Ovary (tissue), 9 donors: ENCODE results near the gene LYRM1. TPM values are rescaled to one million over a fixed set of nuclear protein-coding genes. Genes with fewer than 3 reads are reported as not detected.

Experiments
- DNase-seq, 5 donors: peaks; one replicate each; pipeline ENCODE4 v3.0.0-alpha.2; 2019 to 2020
- H3K27ac ChIP-seq, 2 donors: fragments of 200-600 bp; one replicate each; pipeline versions ENCODE4 v1.5.1 to v1.8.0; 2019 to 2022
- H3K27me3 ChIP-seq: fragments of 200-600 bp; one replicate; pipeline ENCODE4 v1.8.0; 2022
- H3K36me3 ChIP-seq: fragments of 200-600 bp; sonication (generic); one replicate; pipeline ENCODE4 v1.5.1; 2019
- H3K4me1 ChIP-seq: one replicate; pipeline ENCODE4 v1.8.1; 2013; ENCODE audit warnings: mild to moderate bottlenecking, moderate library complexity; ENCODE audit not compliant: insufficient read depth
- H3K4me3 ChIP-seq: fragments of 200-600 bp; sonication (generic); one replicate; pipeline ENCODE4 v1.5.1; 2017
- H3K9me3 ChIP-seq, 2 donors: fragments of 200-600 bp in 1 of 2; sonication (generic) in 1 of 2; one replicate each; pipeline versions ENCODE4 v1.5.1 to v1.8.1; 2013 to 2019; ENCODE audit warnings: mild to moderate bottlenecking in 1 of 2, moderate library complexity in 1 of 2
- CTCF ChIP-seq, 3 donors: fragments of 450-650 bp in 2 of 3; fragments of 200-600 bp in 1 of 3; IDR thresholded peaks; one replicate each; pipeline versions ENCODE4 v1.5.1 to v1.8.0; 2016 to 2022; ENCODE audit warnings: antibody characterized with exemption in 3 of 3, mild to moderate bottlenecking in 1 of 3
- EP300 ChIP-seq: sonication (generic); formaldehyde crosslinking; IDR thresholded peaks from one replicate; pipeline ENCODE4 v1.6.1; 2017; ENCODE audit warnings: antibody characterized with exemption
- POLR2A ChIP-seq: fragments of 450-650 bp; IDR thresholded peaks from one replicate; pipeline ENCODE4 v1.6.1; 2017; ENCODE audit warnings: antibody characterized with exemption, mild to moderate bottlenecking, moderate library complexity
- WGBS, 3 donors: extraction: QIAGEN DNeasy Blood & Tissue Kit in 1 of 3; methylation state at CpG; one replicate each; pipeline versions ENCODE4 v1.1.5 to v1.1.7; 2013 to 2017; 5-methylcytosine and 5-hydroxymethylcytosine counted together
- intact Hi-C, 4 donors: fragments of 100-400 bp; cut with DNase I; formaldehyde crosslinking; loops; one replicate each; pipeline versions ENCODE4 v1.11.0 to v1.15.1; 2022 to 2023
- polyA plus RNA-seq, 2 donors: library from polyadenylated mRNA; stranded (reverse); fragments of 200-250 nt in 1 of 2; fragments of 350-450 nt in 1 of 2; fragmentation: Illumina TruSeq in 1 of 2; extraction: RNeasy Lipid Tissue Mini Kit (QIAGEN cat#74804) in 1 of 2; gene quantifications; one replicate each; pipeline ENCODE4 v1.2.3, GENCODE V29; 2013 to 2014
- total RNA-seq, 7 donors: library from RNA; depleted of rRNA in 2 of 7; stranded (reverse); fragments of >200 nt in 2 of 7; fragmentation: NEBNext Ultra II Directional in 3 of 7; extraction: Animal tissue kit (Norgen Biotek cat#: 25700) in 3 of 7; gene quantifications; one replicate each; pipeline versions ENCODE4 v1.1.0 to v1.2.4, GENCODE V29; 2016 to 2023
- donor health status: DM: no; HTN: no; CAD: no; lungs with moderate emphysema.
- donor health status: DM: no; HTN: no; CAD: no.
- donor health status: Bipolar disorder and iron deficiency.
- donor health status: DM: yes; HTN: yes; CAD: no.
- donor health status: DM: no; HTN: no; CAD: no.
- donor health status: DM: yes; HTN: yes; CAD: no.

The LYRM1 gene
- total and polyA plus RNA-seq, 9 donors, result 31.6 to 64.5 (median 43.9) TPM

- Histone ChIP-seq H3K4me1 (peaks cover 19% of the 10 kb centered on the region), H3K9me3 (no peaks in the 10 kb centered on the region), H3K4me3 (no peak overlapping the region), H3K27me3 (no peaks in the 10 kb centered on the region), H3K27ac (no peak overlapping the region), H3K36me3 (no peaks in the 10 kb centered on the region)
- intact Hi-C loops, result no loop called here
- DNase-seq, result peak; percentile 84 to 89 (median 85)
- TF ChIP-seq POLR2A (no peak), CTCF (IDR thresholded peaks at IDR 0.05) (no peak), EP300 (no peak)
- 0 to 10% (median 5%) methylated on average over 3 of the region's 3 CpGs for WGBS, 3 donors
Observed at GRCh38 chr16:20868890-20869289, 31.7 kb upstream of the LYRM1 start.

- Histone ChIP-seq H3K36me3 (no peaks in the 10 kb centered on the region), H3K27me3 (no peaks in the 10 kb centered on the region), H3K4me1 (peaks cover 19% of the 10 kb centered on the region), H3K27ac (no peak overlapping the region), H3K9me3 (no peaks in the 10 kb centered on the region), H3K4me3 (no peak overlapping the region)
- WGBS, 3 donors, result 66 to 75% (median 72%) methylated on average over 2 of the region's 2 CpGs
- intact Hi-C loops, result no loop called here
- no peak for DNase-seq
- TF ChIP-seq EP300 (no peak), CTCF (IDR thresholded peaks at IDR 0.05) (no peak), POLR2A (no peak)
Observed at GRCh38 chr16:20870122-20870820, 30.3 kb upstream of the LYRM1 start.

GRCh38 chr16:20871258-20871657 lies 29.3 kb upstream of the LYRM1 start:
- WGBS, 3 donors, result 35 to 47% (median 42%) methylated on average over 2 of the region's 2 CpGs

More at GRCh38 chr16:20871258-20871657, 29.3 kb upstream of the LYRM1 start:
- TF ChIP-seq CTCF (IDR thresholded peaks at IDR 0.05) (no peak), POLR2A (no peak), EP300 (no peak)
- no peaks in the 10 kb centered on the region for H3K9me3 ChIP-seq
- no peak overlapping the region for H3K4me3 ChIP-seq
- peaks cover 16% of the 10 kb centered on the region for H3K4me1 ChIP-seq
- no peak overlapping the region for H3K27ac ChIP-seq
- no peaks in the 10 kb centered on the region for H3K27me3 ChIP-seq
- DNase-seq, result no peak
- intact Hi-C loops, result no loop called here
- no peaks in the 10 kb centered on the region for H3K36me3 ChIP-seq
